G401 (cell line): ENCODE results near the gene BCL2L2. TPM values are rescaled to one million over a fixed set of nuclear protein-coding genes. Genes with fewer than 3 reads are reported as not detected.

ENCODE experiments used
- DNase-seq: peaks from one replicate; pipeline ENCODE4 v3.0.0-alpha.2; 2015; ENCODE audit warnings: low spot score
- in situ Hi-C: cut with HindIII; loops from 2 replicates; pipeline ENCODE4 v1.10.0; 2016; ENCODE audit warnings: low sequenced_read_pairs, mixed read lengths
- total RNA-seq: library from RNA; depleted of rRNA; stranded (reverse); fragments of >200 nt; shearing (Covaris generic); gene quantifications from 2 replicates; pipeline ENCODE4 v1.2.3, GENCODE V29; 2014

BCL2L2 gene
- total RNA-seq, 1 experiment from 2014 or later, result 17.3 TPM

- no peak for DNase-seq
- in situ Hi-C loops, result no loop called here
Observed at GRCh38 chr14:23349156-23349845, 42.7 kb downstream of the BCL2L2 start.

GRCh38 chr14:23351681-23352505 lies 45.3 kb downstream of the BCL2L2 start:
- in situ Hi-C loops, result no loop called here
- peak; percentile 54 for DNase-seq

- in situ Hi-C loops, result no loop called here
- peak; percentile 96 for DNase-seq
Observed at GRCh38 chr14:23352506-23353432, 46.1 kb downstream of the BCL2L2 start, which contains the start of gene SLC22A17. Gene SLC22A17, minus strand, starts transcription at chr14:23352887.

GRCh38 chr14:23353433-23353780 lies 46.8 kb downstream of the BCL2L2 start:
- no peak for DNase-seq
- in situ Hi-C loops, result no loop called here

- in situ Hi-C loops, result no loop called here
- no peak for DNase-seq
Observed at GRCh38 chr14:23354990-23355389, 48.4 kb downstream of the BCL2L2 start.

- in situ Hi-C loops, result no loop called here
Observed at GRCh38 chr14:23355871-23356435, 49.3 kb downstream of the BCL2L2 start.

GRCh38 chr14:23356662-23357061 lies 50.0 kb downstream of the BCL2L2 start:
- in situ Hi-C loops, result no loop called here
- DNase-seq, result no peak

More at GRCh38 chr14:23355871-23356435, 49.3 kb downstream of the BCL2L2 start:
- no peak for DNase-seq

- DNase-seq, result no peak
- in situ Hi-C loops, result no loop called here
Observed at GRCh38 chr14:23357261-23357660, 50.6 kb downstream of the BCL2L2 start.

- DNase-seq, result no peak
- in situ Hi-C loops, result no loop called here
Observed at GRCh38 chr14:23358042-23358441, 51.4 kb downstream of the BCL2L2 start.

GRCh38 chr14:23358553-23359166 lies 52.0 kb downstream of the BCL2L2 start:
- no peak for DNase-seq

GRCh38 chr14:23359167-23359626 lies 52.6 kb downstream of the BCL2L2 start:
- no peak for DNase-seq
- in situ Hi-C loops, result no loop called here

More at GRCh38 chr14:23358553-23359166, 52.0 kb downstream of the BCL2L2 start:
- in situ Hi-C loops, result no loop called here

- in situ Hi-C loops, result no loop called here
- no peak for DNase-seq
Observed at GRCh38 chr14:23359722-23360447, 53.3 kb downstream of the BCL2L2 start.

GRCh38 chr14:23360496-23360895 lies 53.9 kb downstream of the BCL2L2 start:
- DNase-seq, result no peak
- in situ Hi-C loops, result no loop called here

- in situ Hi-C loops, result no loop called here
Observed at GRCh38 chr14:23361320-23361719, 54.7 kb downstream of the BCL2L2 start.

More at GRCh38 chr14:23361320-23361719, 54.7 kb downstream of the BCL2L2 start:
- no peak for DNase-seq
